Measurements from ENCODE around the gene PNLIPRP2. TPM values are rescaled to one million over a fixed set of nuclear protein-coding genes. Genes with fewer than 3 reads are reported as not detected.

PNLIPRP2 gene
- total RNA-seq, 1 donor from 2014 or later: not detected

DNA sequence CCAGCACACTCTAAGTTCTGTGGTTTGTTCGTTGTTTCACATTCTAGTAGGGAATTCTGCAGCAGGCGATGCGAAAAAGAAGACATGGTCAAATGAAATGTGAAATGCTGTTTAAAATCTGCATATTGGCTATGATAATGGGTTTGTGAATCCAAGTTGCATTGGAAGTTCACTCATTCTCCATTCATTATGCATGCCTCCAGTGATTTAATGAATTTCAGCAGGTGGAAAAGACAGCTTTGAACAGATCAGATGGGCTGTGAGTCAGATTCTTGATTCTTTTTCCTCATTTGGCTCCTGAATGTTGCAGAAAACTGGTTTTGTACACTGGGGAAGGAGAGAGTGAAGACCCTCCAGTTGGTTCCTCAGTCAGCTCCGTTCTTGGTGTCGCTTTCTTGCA is 52.1 kb downstream of the PNLIPRP2 start:
- Mint-ChIP-seq H3K4me3 (no peak overlapping the region), H3K36me3 (ENCODE audit: low read depth) (peaks cover 3% of the 10 kb centered on the region), H3K27me3 (ENCODE audit: low read depth) (peaks cover 9% of the 10 kb centered on the region), H3K4me1 (peaks cover 27% of the 10 kb centered on the region), H3K9me3 (no peaks in the 10 kb centered on the region), H3K27ac (ENCODE audit: unreplicated experiment) (no peak overlapping the region)
- DNase-seq (ENCODE audit: low read depth, low spot score): no peak
- TF ChIP-seq, protein P1, sequence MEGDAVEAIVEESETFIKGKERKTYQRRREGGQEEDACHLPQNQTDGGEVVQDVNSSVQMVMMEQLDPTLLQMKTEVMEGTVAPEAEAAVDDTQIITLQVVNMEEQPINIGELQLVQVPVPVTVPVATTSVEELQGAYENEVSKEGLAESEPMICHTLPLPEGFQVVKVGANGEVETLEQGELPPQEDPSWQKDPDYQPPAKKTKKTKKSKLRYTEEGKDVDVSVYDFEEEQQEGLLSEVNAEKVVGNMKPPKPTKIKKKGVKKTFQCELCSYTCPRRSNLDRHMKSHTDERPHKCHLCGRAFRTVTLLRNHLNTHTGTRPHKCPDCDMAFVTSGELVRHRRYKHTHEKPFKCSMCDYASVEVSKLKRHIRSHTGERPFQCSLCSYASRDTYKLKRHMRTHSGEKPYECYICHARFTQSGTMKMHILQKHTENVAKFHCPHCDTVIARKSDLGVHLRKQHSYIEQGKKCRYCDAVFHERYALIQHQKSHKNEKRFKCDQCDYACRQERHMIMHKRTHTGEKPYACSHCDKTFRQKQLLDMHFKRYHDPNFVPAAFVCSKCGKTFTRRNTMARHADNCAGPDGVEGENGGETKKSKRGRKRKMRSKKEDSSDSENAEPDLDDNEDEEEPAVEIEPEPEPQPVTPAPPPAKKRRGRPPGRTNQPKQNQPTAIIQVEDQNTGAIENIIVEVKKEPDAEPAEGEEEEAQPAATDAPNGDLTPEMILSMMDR (conservative IDR thresholded peaks at IDR 0.05): no peak

DNA sequence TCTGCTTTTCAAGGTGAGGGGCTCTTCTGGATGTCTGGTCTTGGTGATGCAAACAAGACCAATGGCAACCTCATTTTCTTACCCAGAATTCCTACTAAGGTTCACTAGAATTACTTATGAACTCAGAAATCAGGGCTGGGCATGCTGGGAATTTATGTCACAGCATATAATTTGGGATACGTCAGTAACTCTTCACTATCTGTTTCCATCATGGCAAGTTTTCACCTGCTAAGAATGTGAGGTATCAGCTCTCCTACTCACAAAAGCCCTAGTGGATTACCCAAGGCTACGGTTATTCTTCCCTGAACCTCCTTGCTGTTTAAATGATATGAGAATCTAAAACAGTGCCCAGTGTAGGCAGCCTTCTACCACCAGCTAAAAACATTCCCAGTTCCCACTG is 53.1 kb downstream of the PNLIPRP2 start:
- DNase-seq (ENCODE audit: low read depth, low spot score): no peak
- no peak overlapping the region for H3K4me3 Mint-ChIP-seq
- TF ChIP-seq, protein P1 (conservative IDR thresholded peaks at IDR 0.05): no peak
- H3K36me3 Mint-ChIP-seq (ENCODE audit: low read depth): peaks cover 3% of the 10 kb centered on the region
- H3K4me1 Mint-ChIP-seq: peaks cover 27% of the 10 kb centered on the region
- H3K9me3 Mint-ChIP-seq: no peaks in the 10 kb centered on the region
- no peak overlapping the region for H3K27ac Mint-ChIP-seq (ENCODE audit: unreplicated experiment)
- H3K27me3 Mint-ChIP-seq (ENCODE audit: low read depth): peaks cover 9% of the 10 kb centered on the region

DNA sequence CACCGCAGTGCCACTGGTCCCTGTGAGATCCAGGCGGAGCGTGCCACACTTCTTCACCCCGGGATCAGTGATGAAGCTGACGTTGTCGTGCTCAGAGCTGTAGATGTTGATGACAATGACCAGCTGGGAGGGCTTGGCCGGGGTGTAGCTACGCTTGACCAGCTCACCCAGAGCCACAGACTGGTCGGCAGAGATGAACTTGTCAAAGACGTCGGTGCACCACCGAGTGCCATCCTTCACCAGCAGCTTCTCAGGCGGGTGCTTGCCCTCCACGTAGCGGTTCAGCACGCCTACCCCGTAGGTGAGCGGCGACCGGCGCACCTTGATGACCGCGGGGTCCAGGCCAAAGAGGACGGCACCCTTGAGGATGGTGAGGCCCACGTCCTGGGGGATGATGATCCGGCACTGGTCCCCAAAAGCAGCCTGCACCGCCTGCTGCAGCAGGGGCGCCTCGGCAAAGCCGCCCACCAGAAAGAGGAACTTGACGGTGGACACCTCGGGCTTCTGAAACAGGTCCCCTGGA is 54.2 kb downstream of the PNLIPRP2 start:
- Mint-ChIP-seq H3K4me3 (no peak overlapping the region), H3K27ac (ENCODE audit: unreplicated experiment) (no peak overlapping the region)

DNA sequence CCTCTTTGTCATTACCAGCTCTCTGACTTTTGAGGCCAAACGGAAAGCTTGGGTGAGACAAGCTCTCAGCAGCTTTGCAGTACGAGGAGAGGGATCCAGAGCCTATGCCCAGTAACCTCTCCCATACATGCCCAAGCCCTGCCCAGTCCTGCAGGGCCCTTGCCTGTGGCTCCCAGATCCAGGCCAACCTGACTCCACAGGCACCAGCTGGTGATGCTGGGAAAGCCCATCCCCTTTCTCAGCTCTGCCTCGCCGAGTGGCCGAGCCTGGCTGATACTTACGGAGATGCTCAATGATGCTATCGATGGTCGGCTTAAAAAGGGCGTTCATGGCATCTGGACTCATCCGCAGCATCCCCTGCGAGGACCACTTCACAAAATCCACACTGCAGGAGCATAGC is 55.4 kb downstream of the PNLIPRP2 start:
- Mint-ChIP-seq H3K27ac (ENCODE audit: unreplicated experiment) (no peak overlapping the region), H3K4me1 (peaks cover 14% of the 10 kb centered on the region), H3K36me3 (ENCODE audit: low read depth) (peaks cover 3% of the 10 kb centered on the region), H3K4me3 (no peak overlapping the region), H3K27me3 (ENCODE audit: low read depth) (no peaks in the 10 kb centered on the region), H3K9me3 (no peaks in the 10 kb centered on the region)
- DNase-seq (ENCODE audit: low read depth, low spot score): no peak
- TF ChIP-seq, protein P1 (conservative IDR thresholded peaks at IDR 0.05): no peak

More for the DNA sequence above, 54.2 kb downstream of the PNLIPRP2 start:
- Mint-ChIP-seq H3K9me3 (no peaks in the 10 kb centered on the region), H3K4me1 (peaks cover 21% of the 10 kb centered on the region), H3K27me3 (ENCODE audit: low read depth) (peaks cover 5% of the 10 kb centered on the region), H3K36me3 (ENCODE audit: low read depth) (peaks cover 3% of the 10 kb centered on the region)
- DNase-seq (ENCODE audit: low read depth, low spot score): no peak
- TF ChIP-seq, protein P1 (conservative IDR thresholded peaks at IDR 0.05): no peak

DNA sequence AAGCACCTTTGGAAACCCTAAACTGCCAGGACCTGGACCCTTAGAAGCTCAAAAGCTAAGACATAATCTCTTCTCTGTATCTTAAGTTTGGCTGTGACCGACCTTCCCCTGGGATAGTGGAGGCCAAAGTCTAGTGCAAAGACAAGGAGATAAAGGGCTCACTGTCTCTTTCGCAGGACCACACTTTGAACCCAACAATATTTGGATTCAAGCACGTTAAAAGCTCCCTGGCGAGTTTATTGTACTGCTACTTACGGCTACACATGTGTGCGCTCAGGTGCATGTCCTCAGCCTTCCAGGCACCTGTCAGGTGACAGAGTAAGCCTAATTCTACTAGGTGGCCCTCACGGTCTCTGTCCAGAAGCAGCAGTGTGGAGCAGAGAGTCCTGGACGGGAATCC is 55.9 kb downstream of the PNLIPRP2 start:
- Mint-ChIP-seq H3K36me3 (ENCODE audit: low read depth) (peaks cover 3% of the 10 kb centered on the region), H3K27me3 (ENCODE audit: low read depth) (no peaks in the 10 kb centered on the region), H3K27ac (ENCODE audit: unreplicated experiment) (no peak overlapping the region), H3K4me3 (no peak overlapping the region), H3K4me1 (peaks cover 8% of the 10 kb centered on the region), H3K9me3 (no peaks in the 10 kb centered on the region)
- TF ChIP-seq, protein P1 (conservative IDR thresholded peaks at IDR 0.05): no peak
- DNase-seq (ENCODE audit: low read depth, low spot score): no peak

Measured in neural crest cell (in vitro differentiated cells).